ENCODE data around the gene RBM17. TPM values are rescaled to one million over a fixed set of nuclear protein-coding genes. Genes with fewer than 3 reads are reported as not detected.

RBM17 gene
- total and polyA plus RNA-seq, 2 experiments from 2014 or later = 86.2 to 125 TPM

DNA sequence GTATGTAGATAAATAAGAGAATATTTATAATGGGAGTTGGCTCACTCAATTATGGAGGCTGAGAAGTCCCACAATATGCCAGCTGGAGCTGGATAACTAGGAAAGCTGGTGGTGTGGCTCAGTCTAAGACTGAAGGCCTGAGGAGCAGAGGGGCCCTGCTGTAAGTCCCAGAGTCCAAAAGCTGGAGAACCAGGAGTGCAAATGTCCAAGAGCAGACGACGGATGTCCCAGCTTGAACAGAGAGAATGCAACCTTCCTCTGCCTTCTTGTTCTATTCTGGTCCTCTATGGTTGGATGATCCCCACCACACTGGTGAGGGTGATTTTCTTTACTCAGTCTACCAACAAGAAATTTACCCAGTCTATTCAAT is 39.8 kb upstream of the RBM17 start:
- Histone ChIP-seq H3K4me1 (ENCODE audit: low read depth) (no peaks in the 10 kb centered on the region), H3K27me3 (no peaks in the 10 kb centered on the region), H3K27ac (no peak overlapping the region), H3K9me3 (ENCODE audit: low read depth) (no peaks in the 10 kb centered on the region), H3K4me3 (no peak overlapping the region), H3K36me3 (no peaks in the 10 kb centered on the region)
- TF ChIP-seq, protein P1, sequence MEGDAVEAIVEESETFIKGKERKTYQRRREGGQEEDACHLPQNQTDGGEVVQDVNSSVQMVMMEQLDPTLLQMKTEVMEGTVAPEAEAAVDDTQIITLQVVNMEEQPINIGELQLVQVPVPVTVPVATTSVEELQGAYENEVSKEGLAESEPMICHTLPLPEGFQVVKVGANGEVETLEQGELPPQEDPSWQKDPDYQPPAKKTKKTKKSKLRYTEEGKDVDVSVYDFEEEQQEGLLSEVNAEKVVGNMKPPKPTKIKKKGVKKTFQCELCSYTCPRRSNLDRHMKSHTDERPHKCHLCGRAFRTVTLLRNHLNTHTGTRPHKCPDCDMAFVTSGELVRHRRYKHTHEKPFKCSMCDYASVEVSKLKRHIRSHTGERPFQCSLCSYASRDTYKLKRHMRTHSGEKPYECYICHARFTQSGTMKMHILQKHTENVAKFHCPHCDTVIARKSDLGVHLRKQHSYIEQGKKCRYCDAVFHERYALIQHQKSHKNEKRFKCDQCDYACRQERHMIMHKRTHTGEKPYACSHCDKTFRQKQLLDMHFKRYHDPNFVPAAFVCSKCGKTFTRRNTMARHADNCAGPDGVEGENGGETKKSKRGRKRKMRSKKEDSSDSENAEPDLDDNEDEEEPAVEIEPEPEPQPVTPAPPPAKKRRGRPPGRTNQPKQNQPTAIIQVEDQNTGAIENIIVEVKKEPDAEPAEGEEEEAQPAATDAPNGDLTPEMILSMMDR (IDR thresholded peaks at IDR 0.05; ENCODE audit: low read depth, low read length) = no peak
- no peak for DNase-seq (ENCODE audit: low read depth in 1 of 2, low spot score in 1 of 2)

DNA sequence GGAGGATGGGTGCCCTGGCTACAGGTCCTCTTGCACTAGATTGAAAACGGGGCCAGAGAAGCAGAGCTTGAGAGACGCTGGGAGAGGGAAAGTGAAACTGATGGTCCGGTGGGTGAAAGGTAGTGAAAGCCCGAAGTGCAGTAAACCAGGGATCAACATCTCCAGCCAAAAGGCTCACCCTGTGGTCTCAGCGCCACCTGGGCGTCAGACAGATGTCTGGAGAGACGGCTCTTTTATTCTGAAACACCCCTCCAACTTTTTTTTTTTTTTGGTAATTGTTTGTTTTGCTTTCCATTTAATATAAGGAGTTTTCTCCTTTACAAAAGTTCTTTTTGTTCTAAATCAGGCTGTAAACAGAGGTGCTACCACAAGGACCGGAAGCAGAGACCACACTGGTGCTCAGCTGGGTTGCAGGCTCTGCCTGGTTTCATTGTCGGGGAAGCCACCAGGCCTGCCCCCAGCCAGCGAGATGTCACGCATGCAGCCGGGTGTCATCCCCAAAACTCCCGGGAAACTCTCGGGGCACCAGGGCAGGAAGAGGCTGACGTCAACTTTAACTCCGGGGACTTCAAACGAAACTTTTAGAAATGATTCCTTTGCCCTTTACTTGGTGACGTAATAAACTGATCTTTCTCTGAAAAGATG is 37.9 kb upstream of the RBM17 start:
- Histone ChIP-seq H3K36me3 (no peaks in the 10 kb centered on the region), H3K4me3 (no peak overlapping the region), H3K4me1 (ENCODE audit: low read depth) (no peaks in the 10 kb centered on the region), H3K9me3 (ENCODE audit: low read depth) (no peaks in the 10 kb centered on the region), H3K27ac (no peak overlapping the region), H3K27me3 (no peaks in the 10 kb centered on the region)
- TF ChIP-seq, protein P1 (IDR thresholded peaks at IDR 0.05; ENCODE audit: low read depth, low read length) = peak; percentile 23
- DNase-seq (ENCODE audit: low read depth in 1 of 2, low spot score in 1 of 2) = peak in 1 of 2 donors; percentile 76

DNA sequence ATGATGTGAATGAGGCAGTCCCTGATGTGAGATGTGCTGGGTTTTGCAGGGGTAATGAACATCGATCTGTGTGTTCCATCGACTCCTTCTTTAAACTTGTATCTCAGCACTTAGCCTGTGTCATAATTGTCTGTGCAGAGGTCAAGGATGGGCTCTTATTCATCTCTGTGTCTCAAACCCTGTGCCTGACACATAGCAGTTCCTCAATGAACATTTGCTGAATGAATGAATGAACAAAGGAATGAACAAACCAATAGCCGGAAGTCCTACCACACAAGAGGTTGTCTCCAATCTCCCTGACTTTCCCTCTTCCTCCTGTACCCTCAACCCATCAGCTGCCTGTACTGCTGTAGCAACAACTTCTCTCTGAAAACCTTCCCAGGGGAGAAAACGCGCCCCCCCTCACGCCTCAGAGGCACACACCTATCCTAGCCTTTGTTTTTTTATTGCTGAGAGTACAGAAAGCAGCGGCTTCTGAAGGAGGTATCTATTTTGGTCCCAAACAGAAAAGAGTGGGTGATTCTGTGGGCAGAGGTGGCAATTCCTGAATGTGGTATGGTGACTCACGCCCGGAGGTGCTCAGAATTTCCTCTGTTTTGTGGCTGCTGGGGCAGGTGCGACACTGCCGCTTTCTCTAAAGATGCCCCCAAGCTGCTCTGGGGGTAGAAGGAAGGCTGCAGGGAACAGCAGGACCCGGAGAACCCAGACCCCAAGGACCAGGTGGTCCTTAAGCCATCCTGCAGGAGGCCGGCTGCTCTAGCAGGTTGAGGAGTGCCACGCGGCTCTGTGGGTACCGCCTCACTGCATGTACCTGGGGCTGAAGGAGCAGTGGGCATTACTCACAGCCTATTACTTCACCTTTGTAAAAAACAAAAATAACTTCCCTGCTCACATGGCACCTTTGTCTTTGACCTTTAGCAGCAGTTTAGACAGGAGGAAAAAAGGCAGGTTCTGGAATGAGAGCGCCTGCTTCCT is 36.3 kb upstream of the RBM17 start:
- Histone ChIP-seq H3K4me3 (no peak overlapping the region), H3K9me3 (ENCODE audit: low read depth) (no peaks in the 10 kb centered on the region), H3K27me3 (no peaks in the 10 kb centered on the region), H3K27ac (no peak overlapping the region), H3K4me1 (ENCODE audit: low read depth) (no peaks in the 10 kb centered on the region), H3K36me3 (no peaks in the 10 kb centered on the region)
- no peak for DNase-seq (ENCODE audit: low read depth in 1 of 2, low spot score in 1 of 2)
- TF ChIP-seq, protein P1 (IDR thresholded peaks at IDR 0.05; ENCODE audit: low read depth, low read length) = no peak

DNA sequence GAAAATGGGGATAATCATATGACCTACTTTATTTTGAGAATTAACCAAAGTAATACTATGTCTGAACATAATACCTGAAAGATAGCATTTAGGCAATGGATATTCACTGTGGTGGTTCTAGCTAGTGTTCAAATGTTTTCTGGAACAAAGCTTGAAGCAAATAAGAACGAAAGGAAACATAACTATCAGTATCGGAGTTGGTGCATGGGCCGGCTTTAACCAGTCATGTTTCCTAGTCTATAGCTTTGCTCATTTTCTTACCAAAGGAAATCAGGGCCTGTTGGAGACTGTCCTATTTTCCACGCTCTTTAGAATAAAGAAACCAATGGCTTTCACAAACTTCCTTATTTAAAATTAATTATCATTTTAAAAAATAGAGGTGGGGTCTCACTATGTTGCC is 35.5 kb upstream of the RBM17 start:
- TF ChIP-seq, protein P1 (IDR thresholded peaks at IDR 0.05; ENCODE audit: low read depth, low read length) = no peak
- Histone ChIP-seq H3K27me3 (no peaks in the 10 kb centered on the region), H3K4me3 (no peak overlapping the region), H3K36me3 (no peaks in the 10 kb centered on the region), H3K4me1 (ENCODE audit: low read depth) (no peaks in the 10 kb centered on the region), H3K9me3 (ENCODE audit: low read depth) (no peaks in the 10 kb centered on the region), H3K27ac (no peak overlapping the region)
- DNase-seq (ENCODE audit: low read depth in 1 of 2, low spot score in 1 of 2) = no peak

DNA sequence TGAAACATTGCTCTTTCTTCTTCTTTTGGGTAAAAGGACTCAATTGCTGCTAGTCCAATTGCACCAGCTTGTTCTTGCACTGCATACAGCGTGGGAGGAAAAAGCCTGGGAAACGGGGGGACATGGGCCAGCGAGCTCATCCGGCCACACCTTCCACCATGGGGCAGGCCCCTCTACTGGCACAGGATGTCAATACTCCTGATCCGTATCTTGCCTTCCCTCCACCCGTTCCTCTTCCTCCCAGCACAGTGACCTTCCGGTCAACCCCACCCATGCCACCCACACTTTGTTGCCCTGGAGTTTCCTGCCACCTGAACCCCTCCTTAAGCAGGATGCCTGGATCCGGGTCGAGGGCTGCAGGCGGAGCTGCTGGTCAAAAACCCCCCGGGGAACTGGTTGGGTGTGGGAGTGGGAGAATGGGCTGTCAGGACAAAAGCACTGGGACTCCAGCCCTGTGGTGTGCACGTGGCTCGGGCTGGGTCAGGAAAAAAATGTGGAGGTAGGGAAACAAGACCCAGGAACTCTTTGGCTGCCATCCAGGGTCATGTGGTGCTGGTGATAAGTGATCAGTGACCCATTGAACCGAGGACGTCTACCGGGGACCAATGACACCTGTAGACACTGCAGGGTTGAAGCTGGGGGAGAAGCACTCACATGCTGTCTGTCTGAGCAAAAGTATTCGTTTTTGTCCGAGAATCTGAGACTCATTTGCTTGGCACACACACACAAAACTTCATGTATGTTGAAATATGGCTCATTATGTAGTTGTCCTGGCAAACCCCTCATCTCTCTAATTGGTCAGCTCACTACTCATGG is 34.8 kb upstream of the RBM17 start:
- TF ChIP-seq, protein P1 (IDR thresholded peaks at IDR 0.05; ENCODE audit: low read depth, low read length) = no peak
- H3K4me1 ChIP-seq (ENCODE audit: low read depth) = no peaks in the 10 kb centered on the region
- H3K27ac ChIP-seq = no peak overlapping the region
- H3K27me3 ChIP-seq = no peaks in the 10 kb centered on the region
- no peak overlapping the region for H3K4me3 ChIP-seq
- no peaks in the 10 kb centered on the region for H3K36me3 ChIP-seq
- no peak for DNase-seq (ENCODE audit: low read depth in 1 of 2, low spot score in 1 of 2)
- no peaks in the 10 kb centered on the region for H3K9me3 ChIP-seq (ENCODE audit: low read depth)

Data from cardiac muscle cell (in vitro differentiated cells and primary cell).